Stimulated activated naive CD8-positive, alpha-beta T cell treated with anti-CD3 and anti-CD28 coated beads, Interleukin-15, amount 100 ng/mL, for 72 hours (primary cell): Measurements from ENCODE around the gene GPATCH1.

Experiments
- ATAC-seq: fragments of 150-1000 bp; cut with Tn5 transposase; 2 replicates; pipeline ENCODE4 v1.10.0; 2021; ENCODE audit warnings: mild to moderate bottlenecking, moderate library complexity
- DNase-seq, 2 donors: peaks; one replicate each; pipeline ENCODE4 v3.0.0; 2021 to 2022
- H3K27ac Mint-ChIP-seq, 2 donors: one replicate each; pipeline ENCODE4 v1.8.0; 2022; ENCODE audit warnings: mild to moderate bottlenecking in 2 of 2, mixed read lengths in 2 of 2, moderate library complexity in 2 of 2
- H3K27me3 Mint-ChIP-seq: one replicate; pipeline ENCODE4 v1.8.0; 2022; ENCODE audit warnings: mixed read lengths
- H3K4me1 Mint-ChIP-seq: one replicate; pipeline ENCODE4 v1.8.0; 2022; ENCODE audit warnings: mild to moderate bottlenecking, mixed read lengths
- H3K4me3 Mint-ChIP-seq, 2 donors: one replicate each; pipeline ENCODE4 v1.8.0; 2022; ENCODE audit warnings: mild to moderate bottlenecking in 2 of 2, mixed read lengths in 2 of 2, moderate library complexity in 1 of 2
- H3K9me3 Mint-ChIP-seq, 2 donors: one replicate each; pipeline ENCODE4 v1.8.0; 2022; ENCODE audit warnings: mixed read lengths in 2 of 2

Gene GPATCH1

GRCh38 chr19:33093420-33094210 lies 12.6 kb downstream of the GPATCH1 start:
- Mint-ChIP-seq H3K4me3 (no peak overlapping the region), H3K4me1 (peaks cover 5% of the 10 kb centered on the region), H3K27me3 (no peaks in the 10 kb centered on the region), H3K9me3 (no peaks in the 10 kb centered on the region), H3K27ac (no peak overlapping the region)
- DNase-seq (no peak), ATAC-seq (no peak)

- H3K4me3 Mint-ChIP-seq, result no peak overlapping the region
- H3K4me1 Mint-ChIP-seq, result no peaks in the 10 kb centered on the region
- no peak for ATAC-seq
- no peak for DNase-seq
- H3K27me3 Mint-ChIP-seq, result no peaks in the 10 kb centered on the region
- H3K27ac Mint-ChIP-seq, result peak overlapping the region in 1 of 2 donors; percentile 40
- no peaks in the 10 kb centered on the region for H3K9me3 Mint-ChIP-seq
Observed at GRCh38 chr19:33094436-33095067, 13.6 kb downstream of the GPATCH1 start.

DNA sequence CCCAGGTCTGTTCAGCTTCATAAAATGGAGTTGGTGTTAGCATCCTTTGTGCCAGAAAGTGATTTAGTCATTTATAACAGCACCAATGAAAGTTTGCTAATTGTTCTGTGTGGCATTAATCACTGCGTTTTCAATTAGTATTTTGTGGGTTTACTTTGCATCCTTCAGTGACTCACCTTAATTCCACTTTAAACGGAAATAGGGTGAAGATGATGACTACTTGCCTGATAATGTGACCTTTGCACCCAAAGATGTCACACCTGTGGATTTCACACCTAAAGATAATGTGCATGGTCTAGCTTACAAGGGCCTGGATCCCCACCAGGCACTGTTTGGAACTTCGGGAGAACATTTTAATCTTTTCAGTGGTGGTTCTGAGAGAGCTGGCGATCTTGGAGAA lies 15.0 kb downstream of the GPATCH1 start:
- ATAC-seq, result no peak
- no peak overlapping the region for H3K27ac Mint-ChIP-seq
- H3K9me3 Mint-ChIP-seq, result no peaks in the 10 kb centered on the region
- H3K4me1 Mint-ChIP-seq, result no peaks in the 10 kb centered on the region
- no peak for DNase-seq
- no peaks in the 10 kb centered on the region for H3K27me3 Mint-ChIP-seq
- no peak overlapping the region for H3K4me3 Mint-ChIP-seq

GRCh38 chr19:33098055-33098534 lies 17.1 kb downstream of the GPATCH1 start:
- no peaks in the 10 kb centered on the region for H3K9me3 Mint-ChIP-seq
- no peaks in the 10 kb centered on the region for H3K27me3 Mint-ChIP-seq
- peak overlapping the region in 1 of 2 donors; percentile 23 for H3K27ac Mint-ChIP-seq
- no peaks in the 10 kb centered on the region for H3K4me1 Mint-ChIP-seq
- ATAC-seq, result no peak
- no peak for DNase-seq
- H3K4me3 Mint-ChIP-seq, result no peak overlapping the region

DNA sequence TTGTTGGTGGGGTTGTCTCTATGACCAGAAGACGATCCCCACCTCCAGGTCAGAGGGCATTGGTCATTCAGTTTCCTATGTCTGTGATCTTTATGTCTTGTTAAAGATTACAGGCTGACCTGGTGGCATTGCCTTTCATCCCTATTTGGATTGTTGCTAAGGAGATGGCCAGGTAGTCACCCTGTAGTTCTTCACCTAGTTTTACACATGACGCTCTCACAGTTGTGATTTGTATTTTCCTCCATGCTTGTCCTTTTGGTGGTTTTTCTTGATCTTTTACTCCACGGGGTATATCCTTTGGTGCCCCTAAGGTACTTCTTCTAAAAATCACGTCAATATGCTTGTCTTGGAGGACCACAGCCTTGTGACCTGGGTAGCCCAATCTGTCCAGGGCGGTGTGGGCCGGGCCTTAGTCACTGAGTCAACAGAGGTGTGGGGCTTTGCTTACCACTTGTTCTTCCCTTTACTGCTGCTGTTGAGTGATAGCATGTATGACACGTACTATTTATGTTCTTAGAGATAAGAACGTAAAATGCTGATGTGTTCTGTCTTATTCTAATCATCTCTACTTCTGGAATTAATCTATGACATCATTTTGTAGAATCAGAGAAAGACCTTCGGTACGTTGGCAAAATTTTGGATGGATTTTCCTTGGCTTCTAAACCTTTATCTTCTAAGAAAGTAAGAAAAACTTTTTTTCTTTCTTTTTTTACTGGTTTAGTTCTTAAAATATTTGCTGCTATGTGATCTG lies 20.1 kb downstream of the GPATCH1 start:
- DNase-seq (no peak), ATAC-seq (no peak)
- Mint-ChIP-seq H3K4me1 (no peaks in the 10 kb centered on the region), H3K27ac (peak overlapping the region in 1 of 2 donors; percentile 40), H3K9me3 (no peaks in the 10 kb centered on the region), H3K4me3 (no peak overlapping the region), H3K27me3 (no peaks in the 10 kb centered on the region)

DNA sequence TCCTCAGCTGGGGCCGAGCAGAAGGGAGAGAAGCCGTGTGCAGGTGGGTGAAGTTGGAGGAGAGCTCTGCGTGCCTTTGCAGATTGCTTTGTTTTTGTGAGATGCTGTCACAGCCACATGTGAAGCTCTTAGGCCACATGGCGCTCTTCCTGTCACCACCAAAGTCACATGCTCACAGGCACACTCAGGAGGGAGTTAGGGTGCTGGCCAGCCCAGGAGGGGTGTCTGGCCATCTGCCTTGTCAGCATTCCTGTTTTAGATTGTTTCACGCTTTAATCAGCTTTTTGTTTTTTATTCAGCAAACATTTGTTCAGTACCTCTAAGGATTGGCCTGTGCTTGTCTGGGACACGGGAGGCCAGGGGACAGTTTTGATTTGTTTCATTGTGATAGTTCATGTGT lies 21.9 kb downstream of the GPATCH1 start:
- Mint-ChIP-seq H3K4me3 (no peak overlapping the region), H3K27me3 (no peaks in the 10 kb centered on the region), H3K27ac (peak overlapping the region; percentile 43 to 71), H3K9me3 (no peaks in the 10 kb centered on the region), H3K4me1 (no peaks in the 10 kb centered on the region)
- no peak for DNase-seq
- no peak for ATAC-seq

DNA sequence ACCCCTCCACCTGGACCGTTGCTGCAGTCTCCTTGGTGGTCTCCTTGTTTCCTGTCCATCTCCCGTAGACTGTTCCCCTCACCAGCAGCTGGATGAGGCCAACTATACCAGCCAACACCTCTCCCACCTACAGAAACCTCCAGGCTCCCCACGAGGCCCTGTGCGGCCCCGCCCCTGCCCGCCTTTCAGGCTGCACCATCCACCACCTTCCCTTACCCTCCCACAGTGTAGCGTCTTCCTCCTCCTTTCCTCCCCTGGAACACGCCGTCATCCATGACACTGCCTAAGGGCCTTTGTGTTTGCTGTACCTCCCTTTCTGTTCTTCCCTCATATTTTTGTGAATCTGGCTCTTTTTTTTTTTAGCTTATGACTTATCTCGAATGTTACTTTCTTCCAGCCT lies 27.2 kb downstream of the GPATCH1 start:
- Mint-ChIP-seq H3K27me3 (no peaks in the 10 kb centered on the region), H3K9me3 (no peaks in the 10 kb centered on the region), H3K4me1 (no peaks in the 10 kb centered on the region), H3K4me3 (no peak overlapping the region), H3K27ac (peak overlapping the region in 1 of 2 donors; percentile 27)
- ATAC-seq, result no peak
- no peak for DNase-seq

DNA sequence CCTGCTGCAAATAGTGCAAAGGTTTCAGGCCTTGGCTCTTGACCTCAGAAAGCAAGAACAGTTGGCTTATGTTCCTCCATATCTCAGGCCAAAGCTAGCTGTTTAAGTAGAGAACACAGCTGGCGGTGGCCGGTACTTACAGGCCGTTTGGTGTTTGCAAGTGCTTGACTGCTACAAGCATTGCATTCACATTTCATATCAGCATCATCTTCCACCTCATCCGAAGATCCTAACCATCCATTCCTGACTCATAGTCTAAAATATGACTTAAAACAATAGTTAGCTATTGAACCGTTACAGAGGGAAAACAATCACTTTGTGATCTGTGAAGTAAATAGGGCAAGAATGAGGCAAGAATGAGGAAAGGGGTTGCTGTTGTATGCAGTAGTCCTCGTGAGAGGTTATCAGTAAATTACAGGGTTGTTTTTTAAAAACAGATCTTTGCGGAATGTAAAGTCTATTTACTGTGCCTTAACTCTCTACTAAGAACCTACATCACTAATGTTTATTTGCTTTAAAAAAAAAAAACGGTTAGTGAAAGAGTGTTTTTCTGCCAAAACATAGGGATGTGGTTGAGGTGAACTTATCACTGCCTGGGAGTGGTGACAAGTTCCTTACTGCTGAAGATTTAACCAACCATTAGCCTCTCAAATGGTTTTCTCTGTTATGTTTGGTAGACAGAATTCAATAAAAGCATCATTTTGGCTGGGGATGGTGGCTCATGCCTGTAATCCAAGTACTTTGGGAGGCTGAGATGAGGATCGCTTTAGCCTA lies 29.3 kb downstream of the GPATCH1 start:
- Mint-ChIP-seq H3K4me3 (no peak overlapping the region), H3K9me3 (no peaks in the 10 kb centered on the region), H3K27ac (no peak overlapping the region), H3K27me3 (no peaks in the 10 kb centered on the region), H3K4me1 (no peaks in the 10 kb centered on the region)
- ATAC-seq (no peak), DNase-seq (no peak)

DNA sequence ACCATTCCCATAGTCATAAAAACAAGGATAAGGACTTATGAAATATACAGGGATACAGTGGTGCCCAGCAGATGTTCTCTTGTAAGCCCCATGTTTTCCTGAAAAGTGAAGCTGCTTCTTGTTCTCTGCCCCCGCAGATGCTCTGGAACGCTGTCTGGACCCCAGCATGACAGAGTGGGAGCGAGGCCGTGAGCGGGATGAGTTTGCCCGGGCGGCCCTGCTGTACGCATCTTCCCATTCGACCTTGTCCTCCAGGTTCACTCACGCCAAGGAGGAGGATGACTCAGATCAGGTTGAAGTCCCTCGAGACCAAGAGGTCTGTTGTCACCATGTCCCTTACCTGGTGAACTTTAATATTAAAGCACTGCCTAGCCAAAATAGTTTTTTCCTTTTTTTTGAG lies 30.6 kb downstream of the GPATCH1 start:
- H3K4me1 Mint-ChIP-seq, result no peaks in the 10 kb centered on the region
- no peak for DNase-seq
- no peak for ATAC-seq
- no peak overlapping the region for H3K4me3 Mint-ChIP-seq
- H3K27me3 Mint-ChIP-seq, result no peaks in the 10 kb centered on the region
- no peak overlapping the region for H3K27ac Mint-ChIP-seq
- H3K9me3 Mint-ChIP-seq, result no peaks in the 10 kb centered on the region

GRCh38 chr19:33114312-33114711 lies 33.3 kb downstream of the GPATCH1 start:
- ATAC-seq, result no peak
- no peak for DNase-seq
- Mint-ChIP-seq H3K9me3 (no peaks in the 10 kb centered on the region), H3K27me3 (no peaks in the 10 kb centered on the region), H3K4me1 (no peaks in the 10 kb centered on the region), H3K27ac (peak overlapping the region in 1 of 2 donors; percentile 86), H3K4me3 (no peak overlapping the region)

DNA sequence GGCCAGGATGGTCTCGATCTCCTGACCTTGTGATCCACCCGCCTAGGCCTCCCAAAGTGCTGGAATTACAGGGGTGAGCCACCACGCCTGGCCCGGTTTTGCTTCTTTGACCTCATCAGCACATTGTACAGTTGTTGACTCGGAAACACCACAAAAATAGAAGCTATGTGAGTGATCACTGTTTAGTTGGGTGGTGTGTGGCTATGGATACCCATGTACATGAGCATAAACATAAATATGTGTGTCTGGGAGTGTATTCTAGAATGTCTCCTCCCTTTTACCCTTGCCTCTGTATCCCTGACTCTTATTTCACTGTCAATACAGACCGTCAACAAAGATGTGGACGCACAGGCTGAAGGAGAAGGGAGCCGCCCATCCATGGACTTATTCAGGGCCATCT lies 36.5 kb downstream of the GPATCH1 start:
- ATAC-seq, result no peak
- Mint-ChIP-seq H3K27ac (peak overlapping the region in 1 of 2 donors; percentile 81), H3K4me3 (no peak overlapping the region), H3K4me1 (no peaks in the 10 kb centered on the region), H3K27me3 (no peaks in the 10 kb centered on the region), H3K9me3 (no peaks in the 10 kb centered on the region)
- no peak for DNase-seq

GRCh38 chr19:33118643-33119042 lies 37.7 kb downstream of the GPATCH1 start:
- Mint-ChIP-seq H3K9me3 (no peaks in the 10 kb centered on the region), H3K4me1 (no peaks in the 10 kb centered on the region)

DNA sequence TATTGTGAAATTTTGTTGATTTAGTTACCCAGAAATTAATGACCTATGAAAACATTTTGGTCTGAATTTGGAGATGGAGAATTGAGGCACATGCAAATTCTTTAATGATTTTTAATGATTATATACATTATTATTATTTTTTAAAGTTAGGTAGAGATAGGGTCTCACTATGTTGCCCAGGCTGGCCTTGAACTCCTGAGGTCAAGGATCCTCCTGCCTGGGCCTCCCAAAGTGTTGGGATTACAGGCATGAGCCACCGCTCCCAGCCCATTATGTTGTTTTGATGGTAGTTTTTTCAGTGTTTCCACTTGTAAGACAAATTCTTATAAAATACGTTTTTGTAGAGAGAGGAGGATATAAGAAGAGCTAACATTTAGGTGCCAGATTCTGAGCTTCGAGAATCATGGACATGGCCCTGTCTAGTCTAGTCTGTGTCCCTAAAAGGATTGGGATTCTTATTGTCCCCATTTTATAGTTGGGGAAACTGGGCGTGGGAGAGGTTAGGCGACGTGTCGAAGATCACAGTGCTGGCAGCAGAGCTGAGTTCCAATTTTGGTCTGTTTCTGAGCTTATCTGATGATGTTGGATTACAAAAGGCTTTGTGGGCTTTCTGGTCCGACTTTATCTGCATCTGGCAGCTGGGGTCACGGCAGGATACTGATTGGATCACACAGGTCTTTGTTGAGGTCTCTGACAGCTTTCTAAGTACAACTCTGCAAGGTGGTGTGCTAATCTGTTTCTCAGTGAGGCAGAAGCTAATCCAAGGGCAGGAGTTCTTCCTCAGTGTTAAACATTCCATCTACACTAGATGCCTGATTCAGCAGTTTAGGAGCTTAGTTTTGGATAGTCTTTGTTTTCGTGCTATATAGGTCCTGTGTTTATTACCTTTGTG lies 43.5 kb downstream of the GPATCH1 start:
- no peak for DNase-seq
- ATAC-seq, result no peak
- Mint-ChIP-seq H3K27ac (no peak overlapping the region), H3K4me1 (no peaks in the 10 kb centered on the region), H3K4me3 (no peak overlapping the region), H3K9me3 (no peaks in the 10 kb centered on the region), H3K27me3 (no peaks in the 10 kb centered on the region)

More at GRCh38 chr19:33118643-33119042, 37.7 kb downstream of the GPATCH1 start:
- ATAC-seq (no peak), DNase-seq (no peak)
- Mint-ChIP-seq H3K27ac (no peak overlapping the region), H3K27me3 (no peaks in the 10 kb centered on the region), H3K4me3 (no peak overlapping the region)

DNA sequence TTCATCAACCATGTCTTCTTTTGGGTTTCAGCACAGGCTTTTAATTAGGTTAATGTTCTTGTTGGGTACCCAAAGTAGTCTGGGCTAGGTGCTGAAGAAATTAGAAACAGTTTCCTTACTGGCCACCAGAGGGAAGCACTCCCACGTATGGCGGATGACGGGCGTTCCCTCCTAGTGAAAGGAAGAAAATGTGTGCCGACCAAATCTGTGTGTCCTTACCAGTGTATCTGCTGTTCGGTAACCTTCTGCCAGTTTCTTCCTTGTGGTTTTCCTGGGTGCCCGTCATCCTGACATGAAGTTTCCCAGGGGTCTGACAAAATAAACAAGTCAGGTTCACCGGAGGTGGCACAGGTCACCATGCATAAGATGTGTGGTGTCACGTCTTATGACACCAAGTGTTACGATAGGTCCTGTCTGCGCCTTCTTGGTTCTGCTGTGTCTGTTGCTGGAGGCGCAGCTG lies 45.0 kb downstream of the GPATCH1 start:
- no peak overlapping the region for H3K4me3 Mint-ChIP-seq
- DNase-seq (peak; percentile 44 to 48), ATAC-seq (peak; percentile 80)
- no peak overlapping the region for H3K27ac Mint-ChIP-seq
- H3K27me3 Mint-ChIP-seq, result no peaks in the 10 kb centered on the region
- H3K4me1 Mint-ChIP-seq, result no peaks in the 10 kb centered on the region
- H3K9me3 Mint-ChIP-seq, result no peaks in the 10 kb centered on the region
